ENCODE measurements around the gene BCL7B. TPM values are rescaled to one million over a fixed set of nuclear protein-coding genes. Genes with fewer than 3 reads are reported as not detected.
A peak's percentile ranks its signal among the peaks of the same experiment; 100 is the strongest.
"Not testable (repeated sequence)": the region's sequence is repeated elsewhere in the genome, so short reads cannot be mapped to it uniquely, and the experiment has no call there.

Gene BCL7B
- polyA plus RNA-seq, 2 donors: 30.0 to 43.5 TPM

DNA sequence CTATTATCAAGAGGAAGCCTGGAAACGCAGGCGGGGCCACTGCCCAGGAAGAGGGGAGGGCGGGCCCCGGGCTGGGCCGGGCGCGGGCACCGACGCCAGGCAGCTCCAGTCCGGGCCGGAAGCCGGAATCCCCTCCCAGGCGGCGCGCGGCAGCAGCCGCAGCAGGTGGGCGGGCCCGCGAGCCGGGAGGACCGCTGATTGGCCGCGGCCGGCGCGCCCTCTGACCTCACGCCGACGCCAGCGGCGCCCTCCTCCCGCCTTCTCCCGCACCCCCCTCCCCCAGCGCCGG is 438 bp downstream of the BCL7B start:
- Histone ChIP-seq H3K27me3 (ENCODE audit: control insufficient read depth in 1 of 2, insufficient read depth in 2 of 2, low read length in 2 of 2) (no peaks in the 10 kb centered on the region), H3K9me3 (ENCODE audit: control insufficient read depth in 2 of 2, insufficient read depth in 1 of 2, low read depth in 1 of 2, low read length in 1 of 2) (no peaks in the 10 kb centered on the region), H3K27ac (ENCODE audit: low read depth in 2 of 2, low read length in 1 of 2) (peak overlapping the region; percentile 99 to 100), H3K4me3 (ENCODE audit: low read depth in 1 of 2, low read length in 2 of 2) (peak overlapping the region; percentile 84 to 88), H3K4me1 (ENCODE audit: control insufficient read depth in 2 of 2, insufficient read depth in 2 of 2, low read length in 1 of 2) (peaks cover 3% of the 10 kb centered on the region in 2 donors), H3K36me3 (ENCODE audit: control insufficient read depth in 2 of 2, insufficient read depth in 2 of 2, low read length in 1 of 2) (peaks cover 0 to 3% of the 10 kb centered on the region in 2 donors)
- 0 to 1% methylated on average over 15 to 36 of the region's 36 CpGs for WGBS, 2 donors

GRCh38 chr7:73556208-73557107 is 1.0 kb downstream of the BCL7B start:
- 12 to 17% methylated on average over 23 to 28 of the region's 28 CpGs for WGBS, 2 donors

DNA sequence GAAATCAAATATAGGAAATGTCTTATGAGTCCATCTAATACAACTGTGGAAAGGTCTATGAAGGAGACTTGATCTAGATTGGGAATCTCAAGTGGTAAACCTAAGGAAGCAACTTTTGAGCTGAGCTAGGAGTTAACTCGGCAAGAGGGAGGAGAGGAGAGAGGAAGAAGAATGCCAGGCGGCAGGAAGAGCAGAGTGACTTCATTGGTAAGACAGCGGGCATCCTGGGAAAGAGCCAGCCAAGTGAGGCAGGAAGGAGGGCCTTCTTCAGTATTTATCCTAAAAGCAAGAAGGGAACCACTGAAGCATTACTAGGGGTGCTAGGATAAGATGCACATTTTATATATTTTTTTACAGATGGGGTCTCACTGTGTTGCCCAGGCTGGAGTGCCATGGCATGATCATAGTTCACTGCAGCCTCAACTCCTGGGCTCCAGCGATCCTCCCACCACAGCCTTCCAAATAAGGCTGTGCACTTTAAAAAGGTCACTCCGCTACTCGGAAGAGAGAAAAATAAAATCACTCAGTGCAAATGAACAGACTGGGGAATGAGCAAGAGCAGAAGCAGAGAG is 2.0 kb downstream of the BCL7B start:
- Histone ChIP-seq H3K27me3 (ENCODE audit: control insufficient read depth in 1 of 2, insufficient read depth in 2 of 2, low read length in 2 of 2) (no peaks in the 10 kb centered on the region), H3K36me3 (ENCODE audit: control insufficient read depth in 2 of 2, insufficient read depth in 2 of 2, low read length in 1 of 2) (peaks cover 0 to 3% of the 10 kb centered on the region in 2 donors), H3K27ac (ENCODE audit: low read depth in 2 of 2, low read length in 1 of 2) (peak overlapping the region; percentile 51 to 99), H3K4me3 (ENCODE audit: low read depth in 1 of 2, low read length in 2 of 2) (peak overlapping the region in 1 of 2 donors; percentile 88), H3K9me3 (ENCODE audit: control insufficient read depth in 2 of 2, insufficient read depth in 1 of 2, low read depth in 1 of 2, low read length in 1 of 2) (no peaks in the 10 kb centered on the region), H3K4me1 (ENCODE audit: control insufficient read depth in 2 of 2, insufficient read depth in 2 of 2, low read length in 1 of 2) (peaks cover 3% of the 10 kb centered on the region in 2 donors)
- 36 to 64% methylated on average over 6 of the region's 6 CpGs for WGBS, 2 donors

More at GRCh38 chr7:73556208-73557107, 1.0 kb downstream of the BCL7B start:
- peaks cover 0 to 3% of the 10 kb centered on the region in 2 donors for H3K36me3 ChIP-seq (ENCODE audit: control insufficient read depth in 2 of 2, insufficient read depth in 2 of 2, low read length in 1 of 2)
- H3K4me3 ChIP-seq (ENCODE audit: low read depth in 1 of 2, low read length in 2 of 2): peak overlapping the region; percentile 73 to 88
- H3K27ac ChIP-seq (ENCODE audit: low read depth in 2 of 2, low read length in 1 of 2): peak overlapping the region; percentile 98 to 99
- no peaks in the 10 kb centered on the region for H3K9me3 ChIP-seq (ENCODE audit: control insufficient read depth in 2 of 2, insufficient read depth in 1 of 2, low read depth in 1 of 2, low read length in 1 of 2)
- H3K27me3 ChIP-seq (ENCODE audit: control insufficient read depth in 1 of 2, insufficient read depth in 2 of 2, low read length in 2 of 2): no peaks in the 10 kb centered on the region
- peaks cover 3% of the 10 kb centered on the region in 2 donors for H3K4me1 ChIP-seq (ENCODE audit: control insufficient read depth in 2 of 2, insufficient read depth in 2 of 2, low read length in 1 of 2)

GRCh38 chr7:73550093-73550492 is 7.4 kb downstream of the BCL7B start:
- H3K4me1 ChIP-seq (ENCODE audit: control insufficient read depth in 2 of 2, insufficient read depth in 2 of 2, low read length in 1 of 2); H3K27me3 ChIP-seq (ENCODE audit: control insufficient read depth in 1 of 2, insufficient read depth in 2 of 2, low read length in 2 of 2); H3K9me3 ChIP-seq (ENCODE audit: control insufficient read depth in 2 of 2, insufficient read depth in 1 of 2, low read depth in 1 of 2, low read length in 1 of 2); H3K27ac ChIP-seq (ENCODE audit: low read depth in 2 of 2, low read length in 1 of 2); H3K4me3 ChIP-seq (ENCODE audit: low read depth in 1 of 2, low read length in 2 of 2); H3K36me3 ChIP-seq (ENCODE audit: control insufficient read depth in 2 of 2, insufficient read depth in 2 of 2, low read length in 1 of 2): not testable (repeated sequence)
- 86 to 88% methylated on average over 5 of the region's 5 CpGs for WGBS, 2 donors

GRCh38 chr7:73549176-73549575 is 8.3 kb downstream of the BCL7B start:
- peaks cover 0 to 6% of the 10 kb centered on the region in 2 donors for H3K36me3 ChIP-seq (ENCODE audit: control insufficient read depth in 2 of 2, insufficient read depth in 2 of 2, low read length in 1 of 2)
- no peaks in the 10 kb centered on the region for H3K27me3 ChIP-seq (ENCODE audit: control insufficient read depth in 1 of 2, insufficient read depth in 2 of 2, low read length in 2 of 2)
- H3K9me3 ChIP-seq (ENCODE audit: control insufficient read depth in 2 of 2, insufficient read depth in 1 of 2, low read depth in 1 of 2, low read length in 1 of 2): no peaks in the 10 kb centered on the region
- H3K4me1 ChIP-seq (ENCODE audit: control insufficient read depth in 2 of 2, insufficient read depth in 2 of 2, low read length in 1 of 2): no peaks in the 10 kb centered on the region
- WGBS, 2 donors: 87 to 91% methylated on average over 4 of the region's 4 CpGs
- H3K27ac ChIP-seq (ENCODE audit: low read depth in 2 of 2, low read length in 1 of 2): no peak overlapping the region
- H3K4me3 ChIP-seq (ENCODE audit: low read depth in 1 of 2, low read length in 2 of 2): no peak overlapping the region

- no peaks in the 10 kb centered on the region for H3K27me3 ChIP-seq (ENCODE audit: control insufficient read depth in 1 of 2, insufficient read depth in 2 of 2, low read length in 2 of 2)
- WGBS, 2 donors: 81 to 88% methylated on average over 9 of the region's 9 CpGs
- H3K36me3 ChIP-seq (ENCODE audit: control insufficient read depth in 2 of 2, insufficient read depth in 2 of 2, low read length in 1 of 2): peaks cover 0 to 6% of the 10 kb centered on the region in 2 donors
- H3K9me3 ChIP-seq (ENCODE audit: control insufficient read depth in 2 of 2, insufficient read depth in 1 of 2, low read depth in 1 of 2, low read length in 1 of 2): no peaks in the 10 kb centered on the region
- no peak overlapping the region for H3K4me3 ChIP-seq (ENCODE audit: low read depth in 1 of 2, low read length in 2 of 2)
- no peaks in the 10 kb centered on the region for H3K4me1 ChIP-seq (ENCODE audit: control insufficient read depth in 2 of 2, insufficient read depth in 2 of 2, low read length in 1 of 2)
- no peak overlapping the region for H3K27ac ChIP-seq (ENCODE audit: low read depth in 2 of 2, low read length in 1 of 2)
Observed at GRCh38 chr7:73547841-73548240, 9.6 kb downstream of the BCL7B start.

DNA sequence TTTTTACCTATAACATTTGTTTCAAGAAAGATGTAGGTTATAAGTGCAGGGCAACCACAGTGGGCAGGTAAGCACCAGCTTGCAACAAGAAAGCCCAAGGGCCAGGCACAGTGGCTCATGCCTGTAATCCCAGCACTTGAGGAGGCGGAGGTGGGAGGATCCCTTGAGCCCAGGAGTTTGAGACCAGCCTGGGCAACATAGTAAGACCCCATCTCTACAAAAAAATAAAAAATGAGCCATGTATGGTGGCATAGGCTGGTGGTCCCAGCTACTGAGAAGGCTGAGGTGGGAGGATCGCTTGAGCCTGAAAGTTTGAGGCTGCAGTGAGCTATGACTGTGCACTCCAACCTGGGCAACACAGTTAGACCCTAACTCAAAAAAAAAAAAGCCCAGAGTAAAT is 12.8 kb downstream of the BCL7B start:
- WGBS, 2 donors: 96 to 97% methylated on average over 2 of the region's 2 CpGs
- Histone ChIP-seq H3K4me1 (ENCODE audit: control insufficient read depth in 2 of 2, insufficient read depth in 2 of 2, low read length in 1 of 2) (no peaks in the 10 kb centered on the region), H3K27ac (ENCODE audit: low read depth in 2 of 2, low read length in 1 of 2) (no peak overlapping the region), H3K4me3 (ENCODE audit: low read depth in 1 of 2, low read length in 2 of 2) (no peak overlapping the region), H3K27me3 (ENCODE audit: control insufficient read depth in 1 of 2, insufficient read depth in 2 of 2, low read length in 2 of 2) (no peaks in the 10 kb centered on the region), H3K9me3 (ENCODE audit: control insufficient read depth in 2 of 2, insufficient read depth in 1 of 2, low read depth in 1 of 2, low read length in 1 of 2) (no peaks in the 10 kb centered on the region), H3K36me3 (ENCODE audit: control insufficient read depth in 2 of 2, insufficient read depth in 2 of 2, low read length in 1 of 2) (peaks cover 16 to 19% of the 10 kb centered on the region in 2 donors)

DNA sequence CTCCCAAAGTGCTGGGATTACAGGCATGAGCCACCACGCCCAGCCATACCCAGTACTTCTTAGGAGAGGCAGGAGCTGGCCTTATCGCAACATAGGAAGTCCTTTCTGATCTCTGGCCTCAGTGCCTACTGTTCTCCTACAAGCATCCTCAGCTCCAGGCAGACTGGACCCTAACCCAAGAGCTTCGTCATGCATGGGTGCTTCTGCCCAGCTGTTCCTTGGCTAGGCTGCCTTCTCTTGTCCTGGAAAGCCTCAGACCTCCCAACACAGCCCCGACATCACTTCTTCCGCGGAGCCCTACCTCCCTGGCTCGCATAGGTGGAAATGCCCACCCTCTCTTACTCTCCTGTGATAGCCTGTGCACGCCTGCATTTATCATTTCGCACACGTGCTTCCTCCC is 15.8 kb downstream of the BCL7B start:
- no peaks in the 10 kb centered on the region for H3K9me3 ChIP-seq (ENCODE audit: control insufficient read depth in 2 of 2, insufficient read depth in 1 of 2, low read depth in 1 of 2, low read length in 1 of 2)
- no peaks in the 10 kb centered on the region for H3K4me1 ChIP-seq (ENCODE audit: control insufficient read depth in 2 of 2, insufficient read depth in 2 of 2, low read length in 1 of 2)
- WGBS, 2 donors: 94 to 96% methylated on average over 10 of the region's 10 CpGs
- H3K27me3 ChIP-seq (ENCODE audit: control insufficient read depth in 1 of 2, insufficient read depth in 2 of 2, low read length in 2 of 2): no peaks in the 10 kb centered on the region
- no peak overlapping the region for H3K27ac ChIP-seq (ENCODE audit: low read depth in 2 of 2, low read length in 1 of 2)
- no peak overlapping the region for H3K4me3 ChIP-seq (ENCODE audit: low read depth in 1 of 2, low read length in 2 of 2)
- H3K36me3 ChIP-seq (ENCODE audit: control insufficient read depth in 2 of 2, insufficient read depth in 2 of 2, low read length in 1 of 2): peaks cover 26 to 34% of the 10 kb centered on the region in 2 donors

DNA sequence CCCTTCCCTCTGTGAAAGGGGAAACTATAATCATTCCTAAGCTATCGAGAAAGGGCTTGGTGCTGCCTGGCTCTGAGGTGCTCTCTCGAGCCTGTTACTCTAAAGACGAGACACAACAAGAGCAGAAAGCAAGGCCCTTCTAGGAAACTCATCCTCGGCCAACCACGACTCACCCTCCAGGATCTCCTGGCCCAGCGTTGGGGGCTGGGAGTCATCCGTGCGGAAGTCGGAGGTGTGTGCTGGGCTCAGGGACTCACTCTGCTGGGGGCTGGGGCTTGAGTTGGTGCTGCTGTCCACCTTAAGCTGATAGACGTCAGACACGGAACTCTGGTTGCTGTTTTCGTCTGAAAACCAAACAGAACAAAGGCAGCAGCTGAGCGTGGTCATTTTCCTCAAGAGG is 17.8 kb downstream of the BCL7B start:
- no peak overlapping the region for H3K27ac ChIP-seq (ENCODE audit: low read depth in 2 of 2, low read length in 1 of 2)
- H3K36me3 ChIP-seq (ENCODE audit: control insufficient read depth in 2 of 2, insufficient read depth in 2 of 2, low read length in 1 of 2): peaks cover 30 to 35% of the 10 kb centered on the region in 2 donors
- H3K27me3 ChIP-seq (ENCODE audit: control insufficient read depth in 1 of 2, insufficient read depth in 2 of 2, low read length in 2 of 2): no peaks in the 10 kb centered on the region
- H3K9me3 ChIP-seq (ENCODE audit: control insufficient read depth in 2 of 2, insufficient read depth in 1 of 2, low read depth in 1 of 2, low read length in 1 of 2): no peaks in the 10 kb centered on the region
- H3K4me1 ChIP-seq (ENCODE audit: control insufficient read depth in 2 of 2, insufficient read depth in 2 of 2, low read length in 1 of 2): no peaks in the 10 kb centered on the region
- no peak overlapping the region for H3K4me3 ChIP-seq (ENCODE audit: low read depth in 1 of 2, low read length in 2 of 2)
- 90 to 93% methylated on average over 13 of the region's 13 CpGs for WGBS, 2 donors

DNA sequence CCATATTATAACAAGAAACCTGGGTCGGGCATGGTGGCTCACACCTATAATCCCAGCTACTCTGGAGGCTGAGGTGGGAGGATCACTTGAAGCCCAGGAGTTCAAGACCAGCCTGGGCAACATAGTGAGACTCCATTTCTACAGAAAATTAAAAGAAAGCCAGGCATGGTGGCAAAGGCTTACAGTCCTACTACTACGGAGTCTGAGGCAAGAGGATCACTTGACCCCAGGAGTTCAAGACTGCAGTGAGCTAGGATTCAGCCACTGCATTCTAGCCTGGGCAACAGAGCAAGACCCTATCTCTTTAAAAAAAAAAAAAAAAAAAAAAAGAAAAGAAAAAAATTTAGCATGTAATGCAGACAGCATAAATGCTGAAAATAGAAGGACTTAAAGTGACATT is 19.0 kb downstream of the BCL7B start:
- H3K27ac ChIP-seq (ENCODE audit: low read depth in 2 of 2, low read length in 1 of 2); H3K9me3 ChIP-seq (ENCODE audit: control insufficient read depth in 2 of 2, insufficient read depth in 1 of 2, low read depth in 1 of 2, low read length in 1 of 2); H3K4me1 ChIP-seq (ENCODE audit: control insufficient read depth in 2 of 2, insufficient read depth in 2 of 2, low read length in 1 of 2); H3K27me3 ChIP-seq (ENCODE audit: control insufficient read depth in 1 of 2, insufficient read depth in 2 of 2, low read length in 2 of 2); H3K4me3 ChIP-seq (ENCODE audit: low read depth in 1 of 2, low read length in 2 of 2): not testable (repeated sequence)
- H3K36me3 ChIP-seq (ENCODE audit: control insufficient read depth in 2 of 2, insufficient read depth in 2 of 2, low read length in 1 of 2): peaks cover 30 to 35% of the 10 kb centered on the region in 2 donors
- 98% methylated on average over 2 of the region's 2 CpGs for WGBS, 2 donors
